Stimulated activated CD4-positive, alpha-beta T cell treated with anti-CD3 and anti-CD28 coated beads, Interleukin-12 subunit alpha, Interleukin-12 subunit beta, amount 100 ng/mL, for 48 hours (primary cell): Measurements from ENCODE around the gene ASPHD1.
"Not testable (repeated sequence)": the region's sequence is repeated elsewhere in the genome, so short reads cannot be mapped to it uniquely, and the experiment has no call there.

Source experiments
- DNase-seq, 3 donors: peaks; one replicate each; pipeline ENCODE4 v3.0.0-alpha.2; 2020; ENCODE audit warnings: low read depth in 2 of 3, low spot score in 1 of 3

ASPHD1 gene

GRCh38 chr16:29900102-29900887 lies at the start of gene ASPHD1:
Gene ASPHD1, plus strand, starts transcription at chr16:29900488. Its CDS starts 484 bp downstream, at chr16:29900972.
- DNase-seq: peak; percentile 44 to 75 (median 53)

- DNase-seq: no peak
These were observed 49.3 kb upstream of the ASPHD1 start for GRCh38 chr16:29850998-29851397.

GRCh38 chr16:29852654-29853053 lies 47.6 kb upstream of the ASPHD1 start:
- no peak for DNase-seq

GRCh38 chr16:29854520-29855100 lies 45.7 kb upstream of the ASPHD1 start:
- no peak for DNase-seq

- no peak for DNase-seq
These were observed 43.0 kb upstream of the ASPHD1 start for GRCh38 chr16:29857133-29857760.

- no peak for DNase-seq
These were observed 42.0 kb upstream of the ASPHD1 start for GRCh38 chr16:29858149-29858849.

GRCh38 chr16:29858974-29859373 lies 41.3 kb upstream of the ASPHD1 start:
- DNase-seq: no peak

- DNase-seq: no peak
These were observed 40.1 kb upstream of the ASPHD1 start for GRCh38 chr16:29860218-29860617.

- DNase-seq: no peak
These were observed 37.9 kb upstream of the ASPHD1 start for GRCh38 chr16:29862383-29862883.

- peak; percentile 90 to 95 (median 90) for DNase-seq
These were observed 37.2 kb upstream of the ASPHD1 start, which contains the start of gene CDIPT for GRCh38 chr16:29862884-29863668. Gene CDIPT, minus strand, starts transcription at chr16:29863226. Its CDS starts 369 bp downstream, at chr16:29862857.

GRCh38 chr16:29863669-29863984 lies 36.7 kb upstream of the ASPHD1 start:
- DNase-seq: no peak

- no peak for DNase-seq
These were observed 36.1 kb upstream of the ASPHD1 start for GRCh38 chr16:29864205-29864604.

GRCh38 chr16:29868396-29869009 lies 31.8 kb upstream of the ASPHD1 start:
- no peak for DNase-seq

- not testable (repeated sequence) for DNase-seq
These were observed 31.2 kb upstream of the ASPHD1 start for GRCh38 chr16:29869067-29869466.

- DNase-seq: no peak
These were observed 28.3 kb upstream of the ASPHD1 start for GRCh38 chr16:29871822-29872546.

- DNase-seq: no peak
These were observed 27.0 kb upstream of the ASPHD1 start for GRCh38 chr16:29873319-29873718.

- DNase-seq: no peak
These were observed 25.1 kb upstream of the ASPHD1 start for GRCh38 chr16:29875206-29875605.

GRCh38 chr16:29876217-29876593 lies 24.1 kb upstream of the ASPHD1 start:
- DNase-seq: no peak

GRCh38 chr16:29876594-29877249 lies 23.6 kb upstream of the ASPHD1 start:
- DNase-seq: peak in 1 of 3 donors; percentile 33
